ENCODE data around the gene THEM5. TPM values are rescaled to one million over a fixed set of nuclear protein-coding genes. Genes with fewer than 3 reads are reported as not detected.

Gene THEM5
- polyA plus RNA-seq, 3 donors: not detected

DNA sequence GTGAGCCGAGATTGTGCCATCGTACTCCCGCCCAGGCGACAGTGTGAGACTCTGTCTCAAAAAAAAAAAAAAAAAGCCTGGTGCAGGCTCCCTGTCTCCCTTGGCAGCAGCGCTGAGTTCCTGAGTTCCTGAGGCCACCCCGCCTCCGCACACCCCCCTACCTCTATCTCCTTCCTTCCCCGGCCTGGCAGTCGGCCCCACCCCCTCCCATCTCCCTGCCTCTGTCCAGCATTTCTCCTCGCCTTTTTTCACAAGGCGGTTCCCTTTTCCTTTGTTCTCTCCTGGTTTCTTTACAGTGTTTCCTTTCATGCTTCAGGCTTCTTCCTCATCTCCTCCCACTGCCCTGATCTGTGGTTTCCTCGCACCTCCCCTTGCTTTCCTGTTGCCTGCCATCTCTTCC lies 24.6 kb downstream of the THEM5 start:
- H4K20me1 ChIP-seq (ENCODE audit: insufficient read depth, low read length): no peaks in the 10 kb centered on the region
- whole genome bisulfite sequencing (ENCODE audit: insufficient coverage): 0% methylated on average over 8 of the region's 12 CpGs
- H3K9ac ChIP-seq (ENCODE audit: insufficient read depth, low read length, poor library complexity, severe bottlenecking): no peak overlapping the region
- DNase-seq: peak in 2 of 3 donors; percentile 10 to 20
- no peak overlapping the region for H3K27ac ChIP-seq (ENCODE audit: low read depth in 1 of 2, low read length in 2 of 2)
- TF ChIP-seq, protein P1, sequence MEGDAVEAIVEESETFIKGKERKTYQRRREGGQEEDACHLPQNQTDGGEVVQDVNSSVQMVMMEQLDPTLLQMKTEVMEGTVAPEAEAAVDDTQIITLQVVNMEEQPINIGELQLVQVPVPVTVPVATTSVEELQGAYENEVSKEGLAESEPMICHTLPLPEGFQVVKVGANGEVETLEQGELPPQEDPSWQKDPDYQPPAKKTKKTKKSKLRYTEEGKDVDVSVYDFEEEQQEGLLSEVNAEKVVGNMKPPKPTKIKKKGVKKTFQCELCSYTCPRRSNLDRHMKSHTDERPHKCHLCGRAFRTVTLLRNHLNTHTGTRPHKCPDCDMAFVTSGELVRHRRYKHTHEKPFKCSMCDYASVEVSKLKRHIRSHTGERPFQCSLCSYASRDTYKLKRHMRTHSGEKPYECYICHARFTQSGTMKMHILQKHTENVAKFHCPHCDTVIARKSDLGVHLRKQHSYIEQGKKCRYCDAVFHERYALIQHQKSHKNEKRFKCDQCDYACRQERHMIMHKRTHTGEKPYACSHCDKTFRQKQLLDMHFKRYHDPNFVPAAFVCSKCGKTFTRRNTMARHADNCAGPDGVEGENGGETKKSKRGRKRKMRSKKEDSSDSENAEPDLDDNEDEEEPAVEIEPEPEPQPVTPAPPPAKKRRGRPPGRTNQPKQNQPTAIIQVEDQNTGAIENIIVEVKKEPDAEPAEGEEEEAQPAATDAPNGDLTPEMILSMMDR (IDR thresholded peaks at IDR 0.05): no peak
- peak overlapping the region; percentile 42 for H3K4me2 ChIP-seq (replicated peaks; ENCODE audit: extremely low read depth, low read length, poor library complexity, severe bottlenecking)
- peak overlapping the region in 1 of 2 donors; percentile 54 for H3K4me3 Mint-ChIP-seq
- H3K27ac Mint-ChIP-seq: peak overlapping the region in 2 of 7 donors; percentile 72 to 76
- intact Hi-C loops (cut with micrococcal nuclease): no loop called here
- H3K4me1 ChIP-seq (ENCODE audit: control insufficient read depth in 1 of 2, insufficient read depth in 2 of 2, low read length in 2 of 2): peaks cover 51 to 66% of the 10 kb centered on the region in 2 donors
- no peaks in the 10 kb centered on the region for H3K36me3 Mint-ChIP-seq
- no peaks in the 10 kb centered on the region for H3K79me2 ChIP-seq (ENCODE audit: insufficient read depth, low read length)
- H3K36me3 ChIP-seq (replicated peaks in 1 of 2; ENCODE audit: control insufficient read depth in 1 of 2, insufficient read depth in 2 of 2, low read length in 2 of 2): no peaks in the 10 kb centered on the region
- H3K9me3 ChIP-seq (replicated peaks in 1 of 2; ENCODE audit: control insufficient read depth in 1 of 2, insufficient read depth in 1 of 2, low read length in 2 of 2): no peaks in the 10 kb centered on the region
- peak overlapping the region in 1 of 3 experiments; percentile 12 for H3K4me3 ChIP-seq (replicated peaks in 1 of 3; ENCODE audit: low read depth in 2 of 3, low read length in 3 of 3)
- no peak overlapping the region for H2AFZ ChIP-seq (ENCODE audit: insufficient read depth, low read depth, low read length, poor library complexity, severe bottlenecking)
- no peaks in the 10 kb centered on the region for H3K27me3 ChIP-seq (ENCODE audit: control insufficient read depth in 2 of 2, insufficient read depth in 2 of 2, low read length in 2 of 2)
- peaks cover 59% of the 10 kb centered on the region for H3K4me1 Mint-ChIP-seq
- H3K27me3 Mint-ChIP-seq (ENCODE audit: low read depth in 3 of 3): peaks cover 1 to 11% (median 5%) of the 10 kb centered on the region in 3 donors
- H3K9me3 Mint-ChIP-seq: no peaks in the 10 kb centered on the region

DNA sequence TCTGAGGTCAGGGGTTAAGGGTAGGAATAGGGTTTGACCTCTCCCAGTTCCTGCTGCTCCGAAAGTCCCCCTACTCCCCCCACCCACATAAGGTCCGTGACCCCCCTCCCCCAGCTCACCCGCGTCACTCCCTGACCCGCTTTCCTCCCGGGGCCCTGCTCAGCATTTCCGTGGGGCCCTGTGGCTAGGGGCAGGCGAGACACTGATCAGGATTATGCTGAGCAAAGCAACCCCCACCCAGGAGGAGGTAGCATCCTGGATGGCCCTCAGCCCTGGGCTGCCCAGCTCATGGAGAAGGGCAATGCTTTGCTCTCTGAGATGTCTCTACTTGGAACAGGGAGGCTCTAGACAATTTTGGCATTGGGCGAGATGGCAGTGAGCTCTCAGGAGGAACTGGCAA lies 25.7 kb downstream of the THEM5 start:
- no peaks in the 10 kb centered on the region for H4K20me1 ChIP-seq (ENCODE audit: insufficient read depth, low read length)
- H3K9me3 Mint-ChIP-seq: no peaks in the 10 kb centered on the region
- H3K4me1 ChIP-seq (ENCODE audit: control insufficient read depth in 1 of 2, insufficient read depth in 2 of 2, low read length in 2 of 2): peaks cover 40 to 55% of the 10 kb centered on the region in 2 donors
- H3K4me1 Mint-ChIP-seq: peaks cover 48% of the 10 kb centered on the region
- no peaks in the 10 kb centered on the region for H3K36me3 ChIP-seq (replicated peaks in 1 of 2; ENCODE audit: control insufficient read depth in 1 of 2, insufficient read depth in 2 of 2, low read length in 2 of 2)
- H3K79me2 ChIP-seq (ENCODE audit: insufficient read depth, low read length): no peaks in the 10 kb centered on the region
- H2AFZ ChIP-seq (ENCODE audit: insufficient read depth, low read depth, low read length, poor library complexity, severe bottlenecking): peak overlapping the region; percentile 35
- intact Hi-C loops (cut with micrococcal nuclease): no loop called here
- no peaks in the 10 kb centered on the region for H3K27me3 ChIP-seq (ENCODE audit: control insufficient read depth in 2 of 2, insufficient read depth in 2 of 2, low read length in 2 of 2)
- H3K4me3 Mint-ChIP-seq: no peak overlapping the region
- H3K36me3 Mint-ChIP-seq: no peaks in the 10 kb centered on the region
- no peak overlapping the region for H3K4me2 ChIP-seq (replicated peaks; ENCODE audit: extremely low read depth, low read length, poor library complexity, severe bottlenecking)
- H3K27ac Mint-ChIP-seq: peak overlapping the region in 1 of 7 donors; percentile 7
- H3K27ac ChIP-seq (ENCODE audit: low read depth in 1 of 2, low read length in 2 of 2): no peak overlapping the region
- no peak overlapping the region for H3K9ac ChIP-seq (ENCODE audit: insufficient read depth, low read length, poor library complexity, severe bottlenecking)
- DNase-seq: no peak
- peaks cover 3 to 13% (median 5%) of the 10 kb centered on the region in 3 donors for H3K27me3 Mint-ChIP-seq (ENCODE audit: low read depth in 3 of 3)
- H3K4me3 ChIP-seq (replicated peaks in 1 of 3; ENCODE audit: low read depth in 2 of 3, low read length in 3 of 3): no peak overlapping the region
- TF ChIP-seq, protein P1 (IDR thresholded peaks at IDR 0.05): no peak
- 38% methylated on average over 2 of the region's 9 CpGs for WGBS (ENCODE audit: insufficient coverage)
- no peaks in the 10 kb centered on the region for H3K9me3 ChIP-seq (replicated peaks in 1 of 2; ENCODE audit: control insufficient read depth in 1 of 2, insufficient read depth in 1 of 2, low read length in 2 of 2)
